Liver (tissue), 9 donors: ENCODE measurements around the gene MYO10. TPM values are rescaled to one million over a fixed set of nuclear protein-coding genes. Genes with fewer than 3 reads are reported as not detected.

ENCODE experiments used
- DNase-seq: peaks from one replicate; pipeline ENCODE4 v3.0.0-alpha.2; 2017; ENCODE audit warnings: low spot score
- H3K27ac ChIP-seq, 2 donors: one replicate each; pipeline ENCODE4 v1.7.0; 2013; ENCODE audit warnings: inconsistent platforms in 2 of 2, low read length in 2 of 2, control low read depth in 1 of 2, low read depth in 1 of 2, mild to moderate bottlenecking in 1 of 2
- H3K27me3 ChIP-seq, 4 donors: one replicate each; pipeline versions ENCODE4 v1.6.1 to v1.7.0; 2013; ENCODE audit warnings: low read length in 3 of 4, inconsistent platforms in 1 of 4, mild to moderate bottlenecking in 1 of 4, moderate library complexity in 1 of 4; ENCODE audit not compliant: control insufficient read depth in 4 of 4, insufficient read depth in 4 of 4
- H3K36me3 ChIP-seq, 4 donors: one replicate each; pipeline versions ENCODE4 v1.6.1 to v1.7.0; 2013; ENCODE audit warnings: low read length in 3 of 4, mild to moderate bottlenecking in 3 of 4, low read depth in 1 of 4, moderate library complexity in 1 of 4; ENCODE audit not compliant: control insufficient read depth in 4 of 4, insufficient read depth in 3 of 4
- H3K4me1 ChIP-seq, 4 donors: one replicate each; pipeline versions ENCODE4 v1.6.1 to v1.7.0; 2013; ENCODE audit warnings: low read length in 3 of 4, mild to moderate bottlenecking in 3 of 4, moderate library complexity in 1 of 4; ENCODE audit not compliant: control insufficient read depth in 4 of 4, insufficient read depth in 4 of 4
- H3K4me3 ChIP-seq, 3 donors: one replicate each; pipeline versions ENCODE4 v1.6.1 to v1.7.0; 2013; ENCODE audit warnings: low read length in 3 of 3, control low read depth in 1 of 3, low read depth in 1 of 3, mild to moderate bottlenecking in 1 of 3
- H3K9ac ChIP-seq, 2 donors: one replicate each; pipeline ENCODE4 v1.7.0; 2013; ENCODE audit warnings: low read length in 2 of 2, mild to moderate bottlenecking in 2 of 2, moderate library complexity in 2 of 2, control low read depth in 1 of 2, low read depth in 1 of 2
- H3K9me3 ChIP-seq, 4 donors: one replicate each; pipeline versions ENCODE4 v1.6.1 to v1.7.0; 2013; ENCODE audit warnings: low read length in 3 of 4; ENCODE audit not compliant: control insufficient read depth in 4 of 4
- ATF3 ChIP-seq: IDR thresholded peaks from 2 replicates; pipeline ENCODE4 v1.6.1; 2016; ENCODE audit warnings: antibody characterized with exemption
- CTCF ChIP-seq: fragments of 150-350 bp; IDR thresholded peaks from 2 replicates; pipeline ENCODE4 v1.5.1; 2017; ENCODE audit warnings: improper control_type of control experiment, low read depth, low read length; ENCODE audit not compliant: missing input control
- EGR1 ChIP-seq, 2 donors: IDR thresholded peaks; 2 replicates each; pipeline ENCODE4 v1.6.1; 2016 to 2018; ENCODE audit warnings: antibody characterized with exemption in 2 of 2, low read depth in 2 of 2
- FOXA1 ChIP-seq: IDR thresholded peaks from 2 replicates; pipeline ENCODE4 v1.6.1; 2016; ENCODE audit warnings: antibody characterized with exemption
- FOXA2 ChIP-seq: IDR thresholded peaks from 2 replicates; pipeline ENCODE4 v1.6.1; 2016; ENCODE audit warnings: antibody characterized with exemption
- GABPA ChIP-seq, 2 donors: IDR thresholded peaks in 1 of 2; conservative IDR thresholded peaks in 1 of 2; 2 replicates each; pipeline ENCODE4 v1.6.1; 2016; ENCODE audit warnings: antibody characterized with exemption in 2 of 2, mild to moderate bottlenecking in 1 of 2, moderate library complexity in 1 of 2
- HNF4A ChIP-seq, 2 donors: conservative IDR thresholded peaks; 2 replicates each; pipeline ENCODE4 v1.6.1; 2016; ENCODE audit warnings: antibody characterized with exemption in 2 of 2, mild to moderate bottlenecking in 2 of 2
- HNF4G ChIP-seq: IDR thresholded peaks from 2 replicates; pipeline ENCODE4 v1.6.1; 2016; ENCODE audit warnings: antibody characterized with exemption
- JUND ChIP-seq, 2 donors: IDR thresholded peaks; 2 replicates each; pipeline ENCODE4 v1.6.1; 2016; ENCODE audit warnings: antibody characterized with exemption in 2 of 2
- MAX ChIP-seq: IDR thresholded peaks from 2 replicates; pipeline ENCODE4 v1.6.1; 2016; ENCODE audit warnings: antibody characterized with exemption
- NR2F2 ChIP-seq: IDR thresholded peaks from 2 replicates; pipeline ENCODE4 v1.6.1; 2016; ENCODE audit warnings: antibody characterized with exemption
- RAD21 ChIP-seq, 2 donors: IDR thresholded peaks; 2 replicates each; pipeline ENCODE4 v1.6.1; 2016; ENCODE audit warnings: antibody characterized with exemption in 2 of 2, mild to moderate bottlenecking in 2 of 2
- REST ChIP-seq: IDR thresholded peaks from 2 replicates; pipeline ENCODE4 v1.6.1; 2016; ENCODE audit warnings: antibody characterized with exemption, mild to moderate bottlenecking
- RXRA ChIP-seq, 2 donors: IDR thresholded peaks; 2 replicates each; pipeline ENCODE4 v1.6.1; 2017 to 2018; ENCODE audit warnings: antibody characterized with exemption in 2 of 2, mild to moderate bottlenecking in 1 of 2
- SP1 ChIP-seq: IDR thresholded peaks from 2 replicates; pipeline ENCODE4 v1.6.1; 2018; ENCODE audit warnings: antibody characterized with exemption, mild to moderate bottlenecking
- TAF1 ChIP-seq: conservative IDR thresholded peaks from 2 replicates; pipeline ENCODE4 v1.6.1; 2016; ENCODE audit warnings: antibody characterized with exemption, mild to moderate bottlenecking
- YY1 ChIP-seq: IDR thresholded peaks from 2 replicates; pipeline ENCODE4 v1.6.1; 2016; ENCODE audit warnings: antibody characterized with exemption, mild to moderate bottlenecking
- ZBTB33 ChIP-seq: IDR thresholded peaks from 2 replicates; pipeline ENCODE4 v1.6.1; 2016; ENCODE audit warnings: antibody characterized with exemption
- WGBS: extraction: QIAGEN DNeasy Blood & Tissue Kit; methylation state at CpG from one replicate; pipeline ENCODE4 v1.1.7; 2013; 5-methylcytosine and 5-hydroxymethylcytosine counted together
- polyA plus RNA-seq, 2 donors: library from polyadenylated mRNA; stranded (reverse) in 1 of 2; unstranded in 1 of 2; fragments of 200-250 nt in 1 of 2; fragments of >200 nt in 1 of 2; fragmentation: Nextera tagmentation in 1 of 2; extraction: Ambion mirVana in 1 of 2; gene quantifications; one replicate each; pipeline versions ENCODE4 v1.2.1 to v1.2.3, GENCODE V29; 2013 to 2015
- total RNA-seq, 2 donors: library from RNA; depleted of rRNA; stranded (reverse); fragments of >200 nt; gene quantifications; one replicate each; pipeline ENCODE4 v1.2.3, GENCODE V29; 2014
- donor health status: healthy.
- donor health status: healthy.
- donor health status: healthy.
- donor health status: healthy.
- donor health status: healthy.

The MYO10 gene
- total and polyA plus RNA-seq, 4 donors, result 4.3 to 15.3 (median 7.1) TPM

- WGBS, result 75% methylated on average over 13 of the region's 13 CpGs
- H3K4me3 ChIP-seq, result no peak overlapping the region
- TF ChIP-seq TAF1 (no peak), ATF3 (no peak), FOXA1 (no peak), HNF4G (no peak), SP1 (no peak)
- no peak overlapping the region for H3K9ac ChIP-seq
- H3K36me3 ChIP-seq, result no peaks in the 10 kb centered on the region
- H3K27ac ChIP-seq, result no peak overlapping the region
- H3K4me1 ChIP-seq, result peaks cover 0 to 6% (median 3%) of the 10 kb centered on the region in 4 donors
- no peak for DNase-seq
- H3K27me3 ChIP-seq, result peaks cover 0 to 4% (median 0%) of the 10 kb centered on the region in 4 donors
- no peaks in the 10 kb centered on the region for H3K9me3 ChIP-seq
Measured at GRCh38 chr5:16885635-16886365, 50.3 kb downstream of the MYO10 start.

GRCh38 chr5:16884595-16884994, 51.5 kb downstream of the MYO10 start:
- Histone ChIP-seq H3K9ac (no peak overlapping the region), H3K27me3 (peaks cover 0 to 4% (median 0%) of the 10 kb centered on the region in 4 donors), H3K4me3 (no peak overlapping the region), H3K4me1 (peaks cover 0 to 6% (median 3%) of the 10 kb centered on the region in 4 donors), H3K27ac (no peak overlapping the region), H3K9me3 (no peaks in the 10 kb centered on the region), H3K36me3 (no peaks in the 10 kb centered on the region)
- DNase-seq, result no peak
- WGBS, result 62% methylated on average over 4 of the region's 4 CpGs
- TF ChIP-seq JUND (IDR thresholded peaks at IDR 0.05) (no peak), RAD21 (IDR thresholded peaks at IDR 0.05) (no peak), HNF4G (no peak), ATF3 (no peak), RXRA (IDR thresholded peaks at IDR 0.05) (no peak), NR2F2 (no peak), EGR1 (IDR thresholded peaks at IDR 0.05; ENCODE audit: low read depth in 2 of 2) (no peak), MAX (no peak), HNF4A (conservative IDR thresholded peaks at IDR 0.05) (no peak), FOXA1 (no peak), REST (no peak), FOXA2 (no peak), YY1 (no peak), SP1 (no peak), GABPA (IDR thresholded peaks at IDR 0.05 in 1 of 2, conservative IDR thresholded peaks at IDR 0.05 in 1 of 2) (no peak), ZBTB33 (no peak), TAF1 (no peak), CTCF (no peak)
